GM21447 (cell line): ENCODE results near the gene MEPE.

Experiments used
- ATAC-seq: cut with Tn5 transposase; IDR thresholded peaks from one replicate; pipeline ENCODE4 v1.9.1; 2021; ENCODE audit not compliant: unreplicated experiment

Gene MEPE

GRCh38 chr4:87840149-87840548 is 7.4 kb downstream of the MEPE start:
- no peak for ATAC-seq

DNA sequence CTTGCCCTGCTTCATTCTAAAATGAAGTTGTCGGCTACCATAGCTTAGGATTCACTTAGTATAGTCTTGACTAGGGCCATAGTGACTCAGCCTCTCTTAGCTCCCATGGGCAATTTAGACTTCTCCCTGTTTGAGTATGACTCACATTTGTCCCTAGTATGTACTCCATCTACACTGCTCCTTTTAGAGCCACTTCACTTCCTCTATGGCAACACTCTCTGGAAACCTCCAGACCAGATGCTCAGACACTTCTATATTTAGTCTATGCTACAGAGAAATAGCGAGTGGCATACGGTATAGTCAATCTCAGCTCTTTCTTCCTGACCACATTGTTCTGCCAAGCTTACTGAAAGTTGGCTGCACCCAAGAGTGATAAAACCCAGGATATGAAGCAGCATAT is 11.2 kb downstream of the MEPE start:
- no peak for ATAC-seq

DNA sequence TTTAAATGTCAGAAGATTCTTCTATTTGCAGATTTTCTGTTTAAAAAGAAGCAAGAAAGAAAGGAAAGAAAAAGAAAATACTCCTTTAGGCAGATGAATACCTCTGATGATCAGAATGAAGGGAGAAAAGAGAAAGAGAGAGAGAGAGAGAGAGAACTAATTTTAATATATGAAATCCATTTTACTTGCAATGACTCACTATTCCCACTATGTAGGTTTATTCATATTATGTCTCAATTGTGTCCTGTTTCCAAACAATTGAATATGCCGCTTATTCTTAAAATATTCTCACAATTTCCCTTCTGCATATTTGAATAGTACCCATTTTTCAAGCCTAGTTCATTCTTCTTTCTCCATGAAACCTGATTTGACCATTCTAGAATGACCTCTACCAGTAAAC is 11.7 kb downstream of the MEPE start:
- no peak for ATAC-seq

- no peak for ATAC-seq
Observed at GRCh38 chr4:87846226-87846625, 13.5 kb downstream of the MEPE start.

DNA sequence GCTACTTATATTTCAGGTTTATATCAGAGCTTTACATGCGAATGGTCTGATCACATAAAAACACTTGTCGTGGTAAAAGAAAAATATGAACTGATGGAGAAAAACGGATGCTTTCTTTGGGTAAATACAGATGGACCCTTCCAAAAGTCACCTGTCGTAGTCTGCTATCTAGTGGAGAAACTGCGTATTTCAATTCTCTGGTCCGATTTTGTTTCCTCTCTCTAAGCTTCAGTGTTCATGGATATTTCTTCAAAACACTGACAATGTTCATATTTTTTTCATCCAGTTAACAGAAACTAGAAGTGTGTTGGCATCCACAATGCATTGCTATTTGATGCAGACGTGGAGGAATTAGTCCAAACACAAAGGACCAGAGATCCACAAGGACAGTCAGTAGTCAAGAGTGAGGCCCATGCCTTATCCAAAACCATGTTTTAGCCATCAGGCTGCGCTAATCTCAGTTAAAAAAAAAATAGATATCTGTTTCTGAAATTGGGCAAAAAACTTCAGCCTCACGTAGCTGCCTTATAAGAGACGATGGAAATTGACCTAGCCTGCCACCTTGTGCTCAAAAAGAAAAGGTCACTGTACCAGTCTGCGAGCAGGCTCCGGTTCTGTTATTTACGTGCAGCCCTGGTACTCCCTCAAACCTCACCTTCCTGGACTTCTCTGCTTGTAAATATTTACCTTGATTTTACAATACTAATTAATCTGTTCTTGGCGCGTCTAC is 16.0 kb downstream of the MEPE start:
- peak; percentile 93 for ATAC-seq

- no peak for ATAC-seq
Observed at GRCh38 chr4:87849612-87850011, 16.8 kb downstream of the MEPE start.

DNA sequence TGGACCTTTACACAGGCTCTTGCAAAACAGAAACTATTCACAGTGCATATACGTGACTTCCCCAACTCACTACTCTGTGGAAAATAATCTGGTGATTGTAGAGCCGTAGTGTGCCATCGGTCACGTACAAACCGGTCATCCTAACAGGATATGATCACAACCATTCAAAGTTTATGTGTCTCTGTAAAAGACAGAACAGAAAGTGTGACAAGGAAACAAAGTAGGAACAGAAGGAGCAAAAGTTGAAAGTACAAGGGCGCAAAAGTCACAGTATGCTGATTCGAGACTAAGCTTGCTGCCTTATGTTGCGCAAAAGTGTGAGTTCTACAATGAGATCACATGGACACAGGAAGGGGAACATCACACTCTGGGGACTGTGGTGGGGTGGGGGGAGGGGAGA is 18.6 kb downstream of the MEPE start:
- ATAC-seq: no peak

GRCh38 chr4:87851953-87852352 is 19.2 kb downstream of the MEPE start:
- ATAC-seq: no peak

GRCh38 chr4:87853108-87853507 is 20.3 kb downstream of the MEPE start:
- no peak for ATAC-seq

- ATAC-seq: no peak
Observed at GRCh38 chr4:87853891-87854290, 21.1 kb downstream of the MEPE start.

DNA sequence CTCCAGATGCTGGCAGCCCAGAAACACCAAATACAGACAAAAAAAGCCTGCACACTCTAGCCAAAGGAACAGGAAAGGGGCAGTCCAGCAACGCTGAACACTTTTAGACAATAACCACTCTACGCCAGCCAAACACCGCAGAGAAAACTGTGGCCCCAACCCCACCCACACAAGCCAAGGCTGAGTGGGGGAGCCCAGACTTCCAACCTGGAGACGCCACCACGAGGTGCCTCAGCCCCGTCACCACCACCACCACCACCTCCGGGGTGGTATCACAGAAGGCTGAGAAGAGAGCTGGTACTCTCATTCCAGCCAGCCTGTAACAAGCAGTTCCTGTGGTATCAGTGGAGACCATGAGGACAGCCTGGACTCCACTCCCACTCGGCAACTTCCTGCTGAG is 22.8 kb downstream of the MEPE start:
- no peak for ATAC-seq

DNA sequence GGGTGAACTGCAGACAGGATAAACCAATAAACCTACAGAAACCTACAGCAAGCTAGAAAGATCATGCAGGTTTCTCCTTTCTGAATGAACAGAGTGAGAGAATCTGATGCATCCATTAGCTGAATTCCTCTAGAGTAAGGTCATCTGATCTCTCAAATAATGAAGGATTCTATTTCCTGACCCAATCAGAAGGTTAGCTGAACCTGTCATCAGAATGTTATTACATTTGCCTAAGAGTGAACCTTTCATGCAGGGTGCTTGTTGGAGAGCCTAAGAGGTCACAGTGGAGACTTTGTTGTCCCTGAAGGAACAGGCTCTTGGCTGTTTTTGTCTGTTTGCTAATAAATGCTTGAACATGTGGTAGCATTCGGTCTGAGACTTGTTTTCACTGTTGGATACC is 24.0 kb downstream of the MEPE start:
- no peak for ATAC-seq

- ATAC-seq: no peak
Observed at GRCh38 chr4:87857789-87858188, 25.0 kb downstream of the MEPE start.

DNA sequence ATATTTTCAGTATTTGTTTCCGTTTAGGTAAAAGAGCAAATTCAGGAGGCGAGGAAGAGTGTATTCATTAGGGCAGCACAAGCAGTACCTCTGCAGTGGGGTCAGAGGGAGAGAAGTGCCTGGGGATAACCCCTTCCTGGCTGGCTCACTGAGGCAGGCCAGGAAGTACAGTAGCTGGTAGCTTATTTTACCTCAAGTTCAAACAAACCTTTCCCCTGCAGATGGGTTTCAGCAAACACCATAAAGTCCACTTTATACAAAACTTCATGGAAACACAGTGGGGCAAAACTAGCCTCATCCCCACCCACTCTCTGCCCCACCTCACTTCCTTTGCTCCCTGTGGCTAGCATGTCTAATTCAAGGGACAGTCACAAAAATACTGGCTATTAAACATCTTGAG is 29.5 kb downstream of the MEPE start:
- no peak for ATAC-seq

GRCh38 chr4:87863486-87863885 is 30.7 kb downstream of the MEPE start:
- no peak for ATAC-seq

DNA sequence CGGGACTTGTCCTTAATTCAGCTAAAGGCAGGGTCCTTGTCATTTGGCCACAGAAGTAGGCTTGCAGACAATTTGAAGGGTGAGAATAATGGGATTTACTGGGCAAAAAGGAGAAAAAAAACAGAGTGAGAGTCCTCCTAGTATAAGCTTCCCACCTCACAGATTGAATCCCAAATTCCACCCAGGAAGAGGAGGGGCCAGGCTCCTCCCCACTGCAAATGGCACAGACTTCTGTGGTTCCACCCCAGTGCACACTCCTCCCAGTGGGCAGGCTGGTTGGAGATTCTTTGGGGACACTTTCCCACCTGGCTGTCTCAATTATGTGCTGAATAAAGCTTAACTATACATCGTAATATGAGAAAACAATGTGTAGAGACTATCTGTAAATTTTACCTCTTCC is 31.6 kb downstream of the MEPE start:
- no peak for ATAC-seq

GRCh38 chr4:87865288-87865687 is 32.5 kb downstream of the MEPE start:
- no peak for ATAC-seq

- no peak for ATAC-seq
Observed at GRCh38 chr4:87865960-87866598, 33.3 kb downstream of the MEPE start.

DNA sequence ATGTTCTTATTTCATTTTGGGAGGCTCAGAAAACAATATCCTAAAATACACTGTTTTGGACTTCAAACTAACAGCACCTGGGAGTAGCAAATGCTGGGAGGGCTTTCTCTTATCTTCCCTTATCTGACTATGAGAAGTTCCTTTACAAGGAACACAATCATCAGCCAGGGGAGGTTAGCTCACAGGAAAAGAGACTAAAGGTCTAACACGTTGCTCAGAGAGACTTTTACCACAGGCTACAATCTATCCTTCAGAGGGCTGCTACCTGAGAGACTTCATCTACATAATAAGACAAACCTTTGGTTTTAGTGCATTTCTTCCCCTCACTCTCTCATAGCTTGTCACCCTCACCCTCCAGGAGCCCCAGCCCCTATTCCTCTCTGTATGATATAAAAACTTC is 35.8 kb downstream of the MEPE start:
- no peak for ATAC-seq

- no peak for ATAC-seq
Observed at GRCh38 chr4:87872028-87872427, 39.3 kb downstream of the MEPE start.

- no peak for ATAC-seq
Observed at GRCh38 chr4:87875191-87875590, 42.4 kb downstream of the MEPE start.

GRCh38 chr4:87880106-87880505 is 47.3 kb downstream of the MEPE start:
- no peak for ATAC-seq

GRCh38 chr4:87881115-87881514 is 48.3 kb downstream of the MEPE start:
- no peak for ATAC-seq
